Testis (tissue), 2 donors: ENCODE data around the gene MEGF6.

Experiments used
- POLR2A ChIP-seq: fragments of 450-650 bp; IDR thresholded peaks from one replicate; pipeline ENCODE4 v1.6.1; 2017; ENCODE audit warnings: antibody characterized with exemption, mild to moderate bottlenecking, moderate library complexity
- TF ChIP-seq, protein P1 (sequence below), 3 experiments: fragments of 450-650 bp in 2 of 3; fragments of 200-600 bp in 1 of 3; sonication (generic) in 1 of 3; IDR thresholded peaks; one replicate each; pipeline ENCODE4 v1.5.1; 2016 to 2019; ENCODE audit warnings: antibody characterized with exemption in 3 of 3, mild to moderate bottlenecking in 2 of 3, moderate library complexity in 1 of 3

DNA sequence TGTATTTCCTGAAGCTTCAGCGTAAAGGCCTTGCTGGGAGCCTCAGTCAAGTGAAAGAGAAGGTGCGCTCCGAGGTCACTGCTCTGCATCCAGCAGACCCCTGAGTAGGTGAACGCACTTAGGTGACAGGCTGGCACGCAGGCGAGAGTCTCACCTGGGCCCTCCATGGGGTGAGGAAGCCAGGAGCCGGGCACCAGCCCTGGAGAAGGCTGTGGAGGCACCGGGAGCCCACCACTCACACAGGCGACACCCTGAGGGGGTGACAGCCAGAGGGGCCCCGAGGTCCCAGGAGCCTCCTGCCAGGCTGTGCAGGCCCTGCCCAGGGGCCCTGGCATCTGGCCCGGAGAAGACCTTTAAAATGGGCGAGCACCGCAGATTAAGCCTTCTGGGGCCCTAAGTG lies 89.2 kb downstream of the MEGF6 start:
- TF ChIP-seq, protein P1, sequence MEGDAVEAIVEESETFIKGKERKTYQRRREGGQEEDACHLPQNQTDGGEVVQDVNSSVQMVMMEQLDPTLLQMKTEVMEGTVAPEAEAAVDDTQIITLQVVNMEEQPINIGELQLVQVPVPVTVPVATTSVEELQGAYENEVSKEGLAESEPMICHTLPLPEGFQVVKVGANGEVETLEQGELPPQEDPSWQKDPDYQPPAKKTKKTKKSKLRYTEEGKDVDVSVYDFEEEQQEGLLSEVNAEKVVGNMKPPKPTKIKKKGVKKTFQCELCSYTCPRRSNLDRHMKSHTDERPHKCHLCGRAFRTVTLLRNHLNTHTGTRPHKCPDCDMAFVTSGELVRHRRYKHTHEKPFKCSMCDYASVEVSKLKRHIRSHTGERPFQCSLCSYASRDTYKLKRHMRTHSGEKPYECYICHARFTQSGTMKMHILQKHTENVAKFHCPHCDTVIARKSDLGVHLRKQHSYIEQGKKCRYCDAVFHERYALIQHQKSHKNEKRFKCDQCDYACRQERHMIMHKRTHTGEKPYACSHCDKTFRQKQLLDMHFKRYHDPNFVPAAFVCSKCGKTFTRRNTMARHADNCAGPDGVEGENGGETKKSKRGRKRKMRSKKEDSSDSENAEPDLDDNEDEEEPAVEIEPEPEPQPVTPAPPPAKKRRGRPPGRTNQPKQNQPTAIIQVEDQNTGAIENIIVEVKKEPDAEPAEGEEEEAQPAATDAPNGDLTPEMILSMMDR (IDR thresholded peaks at IDR 0.05): no peak
- no peak for TF ChIP-seq POLR2A
